Measurements from ENCODE around the gene MS4A13.
"Not testable (repeated sequence)": the region's sequence is repeated elsewhere in the genome, so short reads cannot be mapped to it uniquely, and the experiment has no call there.

Gene MS4A13

DNA sequence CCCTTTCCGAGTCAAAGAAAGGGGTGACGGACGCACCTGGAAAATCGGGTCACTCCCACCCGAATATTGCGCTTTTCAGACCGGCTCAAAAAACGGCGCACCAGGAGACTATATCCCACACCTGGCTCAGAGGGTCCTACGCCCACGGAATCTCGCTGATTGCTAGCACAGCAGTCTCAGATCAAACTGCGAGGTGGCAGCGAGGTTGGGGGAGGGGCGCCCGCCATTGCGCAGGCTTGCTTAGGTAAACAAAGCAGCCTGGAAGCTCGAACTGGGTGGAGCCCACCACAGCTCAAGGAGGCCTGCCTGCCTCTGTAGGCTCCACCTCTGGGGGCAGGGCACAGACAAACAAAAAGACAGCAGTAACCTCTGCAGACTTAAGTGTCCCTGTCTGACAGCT, 17.2 kb downstream of the MS4A13 start:
- DNase-seq = not testable (repeated sequence)

GRCh38 chr11:60538627-60539026, 23.4 kb downstream of the MS4A13 start:
- not testable (repeated sequence) for DNase-seq

DNA sequence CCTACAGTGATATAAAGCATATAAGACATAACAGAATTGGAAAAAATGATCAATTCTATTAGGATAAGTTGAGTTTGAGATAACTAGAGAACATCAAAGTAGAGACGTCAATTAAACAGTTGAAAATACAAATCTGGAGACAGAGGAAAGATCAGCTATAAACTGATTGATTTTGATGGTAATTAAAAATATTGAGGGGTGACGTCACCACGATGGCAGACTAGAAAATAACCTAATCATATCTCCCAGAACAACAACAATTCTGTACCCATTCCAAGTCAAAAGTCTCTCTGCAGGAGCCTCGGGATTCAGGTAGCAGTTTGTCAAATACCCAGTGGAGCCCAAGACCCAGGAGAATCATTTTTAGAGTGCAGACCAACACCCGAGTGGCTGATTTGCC, 28.9 kb downstream of the MS4A13 start:
- no peak for DNase-seq

DNA sequence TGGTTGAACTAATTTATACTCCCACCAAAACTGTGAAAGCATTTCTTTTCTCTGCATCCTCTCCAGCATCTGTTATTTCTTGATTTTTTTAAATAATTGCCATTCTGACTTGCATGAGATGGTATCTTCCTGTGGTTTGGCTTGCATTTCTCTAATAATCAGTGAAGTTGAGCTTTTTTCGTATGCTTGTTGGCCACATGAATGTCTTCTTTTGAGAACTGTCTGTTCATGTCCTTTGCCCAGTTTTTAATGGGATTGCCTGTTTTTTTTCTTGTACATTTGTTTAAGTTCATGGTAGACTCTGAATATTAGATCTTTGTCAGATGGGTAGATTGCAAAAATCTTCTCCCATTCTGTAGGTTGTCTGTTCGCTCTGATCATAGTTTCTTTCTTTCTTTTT, 46.1 kb downstream of the MS4A13 start:
- DNase-seq = no peak

DNA sequence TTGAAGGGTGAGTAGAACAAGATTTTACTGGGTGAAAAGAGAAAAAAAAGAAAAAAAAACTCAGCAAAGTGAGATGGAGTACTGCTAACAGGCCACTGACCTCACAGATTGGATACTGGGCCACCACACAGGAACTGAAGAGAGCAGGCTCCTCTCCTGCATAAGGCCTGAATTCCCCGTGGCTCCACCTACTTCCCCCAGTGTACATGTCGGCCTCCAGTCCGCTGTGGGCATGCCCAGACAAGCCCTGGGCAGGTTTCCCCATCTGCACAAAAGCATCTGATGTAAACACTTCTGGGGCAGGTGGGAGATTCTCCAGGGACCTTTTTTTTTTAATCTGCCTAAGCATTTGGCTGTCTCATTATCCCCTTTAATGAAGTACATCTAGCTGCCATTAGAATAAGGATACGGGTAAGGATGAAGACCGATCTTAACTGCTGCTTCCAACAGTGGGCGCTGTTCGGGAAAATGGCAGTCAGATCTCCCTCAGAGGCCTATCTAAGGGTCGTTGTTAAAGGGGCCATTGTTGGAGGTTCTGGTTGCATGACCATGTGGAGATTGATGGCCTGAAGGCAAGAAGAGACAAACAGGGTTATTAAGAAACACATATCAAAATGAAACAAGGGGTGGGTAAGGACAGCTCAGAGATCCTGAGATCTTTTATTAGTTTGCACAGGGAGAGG, 48.5 kb downstream of the MS4A13 start:
- no peak for DNase-seq

GRCh38 chr11:60566776-60567175, 51.6 kb downstream of the MS4A13 start:
- DNase-seq = no peak

GRCh38 chr11:60570970-60571369, 55.8 kb downstream of the MS4A13 start:
- no peak for DNase-seq

DNA sequence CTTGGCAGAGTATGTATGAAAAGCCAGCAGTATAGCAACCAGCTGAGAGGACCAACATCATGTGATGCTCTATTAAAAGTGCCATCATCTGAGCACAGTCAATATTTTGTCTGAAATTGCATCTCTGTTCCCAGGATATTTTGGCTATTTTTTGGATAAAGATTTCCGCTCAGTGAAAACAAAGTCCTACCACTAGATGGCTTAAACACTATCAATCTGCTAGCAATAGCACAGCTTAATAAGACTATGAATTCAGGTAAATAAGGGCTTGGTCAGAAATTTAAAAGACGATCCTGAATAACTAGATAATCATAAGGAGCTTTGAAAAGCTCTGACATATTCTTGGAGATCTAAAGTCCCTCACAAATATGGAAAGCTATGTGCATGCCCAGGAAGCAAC, 74.4 kb downstream of the MS4A13 start:
- no peak for DNase-seq
